NCI-H1105 (cell line): ENCODE results near the gene IPO4.

Experiments used
- DNase-seq: peaks from one replicate; lab custom pipeline; 2025; lab: John Stamatoyannopoulos, UW

The IPO4 gene

DNA sequence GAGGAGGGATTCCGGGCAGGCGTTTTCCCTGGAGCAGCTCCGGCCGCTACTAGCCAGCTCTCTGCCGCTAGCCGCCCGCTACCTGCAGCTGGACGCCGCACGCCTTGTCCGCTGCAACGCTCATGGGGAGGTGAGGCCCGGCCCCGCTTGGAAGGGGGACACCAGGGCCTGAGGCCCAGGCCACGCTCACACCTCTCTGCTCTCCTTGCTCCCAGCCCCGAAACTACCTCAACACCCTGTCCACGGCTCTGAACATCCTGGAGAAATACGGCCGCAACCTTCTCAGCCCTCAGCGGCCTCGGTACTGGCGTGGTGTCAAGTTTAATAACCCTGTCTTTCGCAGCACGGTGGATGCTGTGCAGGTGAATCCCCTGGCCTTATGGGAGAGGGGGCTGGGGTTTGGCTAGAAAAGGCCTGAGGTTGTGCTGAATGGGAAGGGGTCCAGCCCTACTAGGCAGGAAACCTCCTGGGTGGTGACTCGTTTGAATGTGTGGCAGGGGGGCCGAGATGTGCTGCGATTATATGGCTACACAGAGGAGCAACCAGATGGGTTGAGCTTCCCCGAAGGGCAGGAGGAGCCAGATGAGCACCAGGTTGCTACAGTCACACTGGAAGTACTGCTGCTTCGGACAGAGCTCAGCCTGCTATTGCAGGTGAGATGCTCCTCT, 40.7 kb downstream of the IPO4 start:
- DNase-seq, result no peak

DNA sequence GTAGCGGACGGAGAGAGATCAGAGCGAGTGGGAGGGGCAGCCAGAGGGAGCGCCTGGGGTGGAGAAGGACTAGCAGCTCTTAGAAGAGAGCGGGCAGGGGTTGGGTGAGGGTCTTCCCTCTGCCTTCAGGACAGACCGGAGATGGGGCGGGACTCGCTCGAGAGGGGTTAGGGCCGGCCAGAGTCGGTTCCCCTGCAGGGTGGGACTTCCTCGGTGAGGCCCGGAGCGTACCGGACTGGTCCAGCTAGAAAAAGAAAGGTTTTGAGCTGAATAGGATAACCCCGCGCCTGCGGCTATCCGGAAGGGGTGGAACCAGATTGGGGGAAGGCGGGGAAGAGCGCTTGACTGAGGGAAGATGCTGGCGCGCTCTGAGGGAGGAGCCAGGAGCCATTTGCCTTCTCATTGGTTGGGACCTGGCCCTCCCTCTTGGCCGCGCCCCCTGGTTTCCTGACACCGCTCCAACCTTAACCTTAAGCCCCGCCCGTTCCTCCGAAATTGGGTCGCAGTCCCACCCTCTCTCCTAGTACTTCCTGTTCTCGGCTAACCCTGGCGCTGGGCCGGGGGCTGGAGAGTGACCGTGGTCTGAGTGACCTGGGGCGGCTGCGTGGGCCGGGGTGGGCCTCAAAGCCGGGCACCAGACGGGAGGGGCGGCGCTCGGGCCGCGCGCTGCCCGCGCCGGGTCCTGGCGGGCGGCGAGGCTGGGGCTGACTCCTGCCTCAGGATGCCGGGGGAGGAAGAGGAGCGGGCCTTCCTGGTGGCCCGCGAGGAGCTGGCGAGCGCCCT, 41.4 kb downstream of the IPO4 start, which contains the start of gene RNF31:
TSS of gene RNF31 (plus strand) at position 521 of the 783 bp plus-strand sequence. CDS start at position 722, 201 bp downstream.
- DNase-seq, result peak; percentile 99

DNA sequence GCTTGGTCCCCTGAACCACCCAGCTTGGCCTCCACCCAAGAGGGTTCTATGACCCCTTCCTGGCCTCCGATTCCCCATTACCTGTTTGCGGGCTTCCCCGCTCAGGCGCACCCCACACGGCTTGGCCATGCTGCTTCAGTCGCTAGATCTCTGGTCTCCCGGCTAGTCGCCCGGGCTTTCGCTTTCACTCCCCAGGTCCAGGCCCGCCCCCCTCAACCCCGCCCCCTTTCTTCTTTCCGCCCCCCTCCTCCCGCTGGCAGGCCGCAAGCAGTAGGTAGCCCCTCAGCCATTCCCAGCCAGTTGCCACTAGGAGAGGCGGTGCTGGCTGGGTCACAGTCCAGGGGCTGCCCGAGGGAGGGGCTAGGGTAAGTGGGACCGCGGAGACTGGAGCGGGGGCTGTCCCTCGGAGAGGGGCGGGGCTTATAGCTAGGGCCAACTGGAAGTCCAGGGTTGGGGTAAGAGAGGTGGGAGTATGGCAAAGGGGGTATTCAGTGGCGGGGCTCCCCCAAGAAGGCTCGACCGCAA, 42.1 kb downstream of the IPO4 start, which contains the start of gene PSME2:
TSS of gene PSME2 (minus strand) at position 158 of the 525 bp plus-strand sequence. CDS start at position 129, 29 bp downstream.
- DNase-seq, result peak; percentile 98

DNA sequence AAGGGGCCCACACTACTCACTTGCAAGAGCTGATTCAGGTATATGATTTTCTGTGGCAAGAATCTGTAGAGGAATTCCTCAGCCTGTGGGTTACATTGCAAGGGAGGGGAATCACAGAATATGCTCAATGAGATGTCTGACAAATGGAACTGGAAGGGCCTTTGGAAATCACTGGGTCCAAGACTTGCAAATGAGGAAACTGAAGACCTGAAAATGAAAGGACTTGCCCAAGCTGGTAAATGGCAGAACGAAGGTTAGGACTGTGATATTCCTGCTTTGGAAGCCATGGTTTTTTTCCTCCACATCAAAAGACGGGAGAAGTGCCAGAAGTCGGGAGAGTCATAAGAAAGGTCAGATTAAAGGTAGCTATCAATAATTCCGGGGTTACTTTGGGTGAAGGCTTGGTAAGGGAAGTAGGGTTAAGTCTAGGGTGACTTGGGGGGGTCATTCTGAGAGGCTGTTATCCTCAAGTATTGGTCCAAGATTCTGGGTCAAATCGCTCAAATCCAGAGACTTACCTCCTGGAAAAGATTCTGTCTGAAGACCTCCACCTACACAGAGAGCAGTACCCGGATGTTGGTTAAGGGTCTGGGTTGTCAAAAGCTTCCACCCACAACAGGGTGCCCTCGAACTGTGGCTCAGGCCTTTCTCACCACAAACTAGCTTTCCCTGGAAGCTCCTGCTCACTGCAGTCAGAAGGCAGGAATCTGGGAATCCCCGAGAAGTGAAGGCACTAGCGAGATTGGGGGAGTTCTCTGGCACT, 42.7 kb downstream of the IPO4 start:
- peak; percentile 29 for DNase-seq

DNA sequence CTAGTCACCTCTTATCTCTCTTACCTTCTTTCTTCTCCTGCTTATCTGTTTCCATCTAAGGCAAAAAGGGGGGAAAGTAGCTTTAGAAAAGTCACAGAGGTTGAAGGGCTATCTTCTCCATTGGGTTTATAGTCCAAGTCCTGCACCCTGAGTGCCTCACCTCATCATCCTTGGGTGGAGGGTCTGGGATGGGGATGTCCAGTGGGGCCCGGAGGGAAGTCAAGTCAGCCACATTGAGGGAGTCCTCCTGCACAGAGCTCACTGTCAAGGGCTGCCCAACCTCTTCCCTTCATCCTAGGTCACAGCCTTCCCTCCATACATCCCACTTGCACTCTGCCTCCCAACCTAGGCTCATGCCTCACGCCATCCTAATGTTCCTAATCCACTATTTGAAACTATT, 43.4 kb downstream of the IPO4 start:
- no peak for DNase-seq

DNA sequence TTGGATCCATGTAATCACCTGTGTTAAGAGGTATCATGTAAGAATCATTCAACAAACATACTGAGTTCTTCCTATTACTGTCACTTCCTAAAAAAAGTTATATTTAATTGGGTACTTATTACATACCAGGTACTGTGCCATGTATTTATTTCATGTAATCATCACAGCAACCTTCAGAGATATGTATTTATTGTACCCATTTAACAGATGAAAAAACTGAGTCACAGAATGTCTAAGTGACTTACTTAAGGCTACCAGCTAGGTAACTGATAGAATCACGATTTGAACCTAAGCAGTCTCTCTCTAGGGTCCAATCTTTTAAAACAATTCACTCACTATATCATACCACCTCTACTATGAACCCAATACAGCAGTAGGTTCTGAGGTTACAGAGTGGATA, 44.2 kb downstream of the IPO4 start:
- DNase-seq, result no peak

DNA sequence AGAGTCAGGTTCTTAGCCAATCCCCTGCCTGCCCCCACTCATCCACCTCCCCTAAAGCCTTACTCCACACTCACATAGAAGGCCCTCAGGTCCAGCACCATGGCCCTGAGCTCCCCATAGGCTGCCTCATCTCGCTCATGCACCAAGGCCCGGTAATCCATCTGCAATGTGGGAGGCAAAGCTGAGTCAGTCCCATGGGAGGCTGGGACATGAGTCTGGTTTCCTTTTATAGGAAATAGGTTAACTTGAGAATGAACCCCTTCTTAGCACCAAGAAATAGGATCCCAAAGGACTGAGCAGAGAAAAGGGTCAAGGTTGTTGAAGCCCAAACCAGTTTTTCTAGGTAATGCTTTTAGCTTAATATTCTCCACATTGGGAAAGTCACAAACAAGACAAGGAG, 45.1 kb downstream of the IPO4 start:
- DNase-seq, result no peak

DNA sequence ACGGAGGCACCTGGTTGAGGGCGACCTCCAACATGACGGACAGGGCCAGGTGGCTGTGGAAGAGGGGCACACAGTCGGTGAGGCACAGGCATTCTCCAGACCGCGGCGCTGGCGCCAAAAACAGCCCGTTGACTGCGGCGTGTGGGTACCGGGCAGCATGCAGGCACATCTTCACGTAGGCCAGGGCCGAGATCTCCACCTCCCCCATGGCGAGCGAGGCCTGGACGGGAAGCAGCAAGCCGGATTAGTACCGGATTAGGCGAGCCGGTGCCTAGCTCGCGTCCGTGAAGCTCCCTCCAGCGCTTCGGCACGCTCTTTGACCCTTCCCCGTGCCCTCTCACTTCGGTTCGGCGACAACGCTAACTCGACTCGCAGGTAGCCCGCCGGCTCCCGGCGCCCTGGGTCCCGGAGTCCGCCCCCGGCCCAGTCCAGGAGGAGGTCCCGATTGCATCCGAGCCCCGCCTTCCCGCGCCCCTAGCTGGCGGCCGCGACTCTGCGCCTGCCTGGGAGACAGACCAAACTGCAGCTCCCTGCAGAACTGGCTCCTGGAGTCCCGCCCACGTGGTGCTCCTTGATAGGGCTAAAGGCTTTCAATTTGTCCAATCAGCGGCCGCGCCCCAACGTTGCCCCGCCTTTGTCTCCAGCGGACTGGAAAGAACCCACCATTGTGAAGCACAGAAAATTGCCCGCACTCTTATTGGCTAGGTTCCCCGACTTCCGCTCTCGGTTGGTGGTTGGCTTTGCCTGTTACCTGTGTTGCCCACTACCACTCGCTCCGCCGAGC, 47.3 kb downstream of the IPO4 start, which contains the start of gene EMC9:
TSS of gene EMC9 (minus strand) at position 495 of the 784 bp plus-strand sequence. CDS start at position 208, 287 bp downstream.
- DNase-seq, result peak; percentile 100

DNA sequence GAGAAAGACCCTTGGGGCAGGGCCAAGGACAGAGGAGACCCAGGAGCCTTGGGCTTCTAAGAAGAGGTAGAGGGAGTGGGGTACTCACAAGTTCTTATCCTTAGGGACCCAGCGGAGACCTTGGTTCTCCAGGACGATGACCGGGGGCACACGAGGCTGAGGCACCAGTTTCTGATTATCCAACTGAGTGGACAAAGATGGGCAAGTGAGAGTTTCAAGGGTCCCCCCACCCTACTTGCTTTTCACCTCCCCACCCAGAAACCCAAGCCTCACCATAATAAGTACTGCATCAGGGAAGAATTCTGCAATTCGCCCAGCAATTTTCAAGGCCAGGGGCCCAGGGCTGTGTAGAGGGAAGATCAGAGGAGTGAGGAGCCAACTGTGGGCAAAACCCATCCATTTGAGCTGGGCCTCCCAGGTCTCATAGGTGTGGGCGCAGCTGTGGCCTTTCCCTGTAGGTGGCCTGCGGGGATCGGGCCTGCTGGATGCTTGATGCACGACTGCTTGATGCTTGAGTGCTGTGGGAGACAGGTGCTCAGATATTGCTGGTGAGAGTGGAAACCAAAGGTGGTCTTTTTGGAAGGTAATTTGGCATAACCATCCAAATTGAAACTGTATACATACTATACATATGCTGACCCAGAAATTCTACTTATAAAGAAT, 49.2 kb downstream of the IPO4 start:
- no peak for DNase-seq

DNA sequence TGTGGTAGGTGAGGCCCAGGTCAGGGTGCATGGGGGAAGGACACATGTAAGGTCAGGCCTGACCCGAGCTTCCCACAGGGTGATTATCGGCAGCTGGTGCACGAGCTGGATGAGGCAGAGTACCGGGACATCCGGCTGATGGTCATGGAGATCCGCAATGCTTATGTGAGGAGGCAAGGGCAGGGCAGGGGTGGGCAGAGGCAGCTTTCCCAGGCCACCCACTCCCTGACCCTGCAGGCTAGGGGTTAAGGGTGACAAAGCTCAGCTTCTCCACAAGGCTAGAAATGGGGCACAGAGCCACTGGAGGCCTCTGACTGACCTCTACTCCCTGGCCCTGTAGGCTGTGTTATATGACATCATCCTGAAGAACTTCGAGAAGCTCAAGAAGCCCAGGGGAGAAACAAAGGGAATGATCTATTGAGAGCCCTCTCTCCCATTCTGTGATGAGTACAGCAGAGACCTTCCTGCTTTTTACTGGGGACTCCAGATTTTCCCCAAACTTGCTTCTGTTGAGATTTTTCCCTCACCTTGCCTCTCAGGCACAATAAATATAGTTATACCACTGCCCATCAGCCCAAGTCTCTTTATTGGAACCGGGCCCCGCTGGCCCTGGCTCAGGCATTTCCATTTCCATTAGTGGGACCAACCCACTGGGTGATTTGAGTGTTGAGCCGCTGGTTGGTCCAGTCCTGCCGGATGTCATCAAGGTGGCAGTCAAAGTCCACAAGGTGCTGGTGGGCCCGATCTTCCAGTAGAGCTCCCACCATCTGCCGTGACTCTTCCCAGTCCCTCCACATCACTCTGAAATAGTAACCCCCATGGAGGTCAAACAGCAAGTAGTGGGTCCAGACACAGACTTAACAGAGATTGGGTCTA, 50.0 kb downstream of the IPO4 start:
- no peak for DNase-seq

DNA sequence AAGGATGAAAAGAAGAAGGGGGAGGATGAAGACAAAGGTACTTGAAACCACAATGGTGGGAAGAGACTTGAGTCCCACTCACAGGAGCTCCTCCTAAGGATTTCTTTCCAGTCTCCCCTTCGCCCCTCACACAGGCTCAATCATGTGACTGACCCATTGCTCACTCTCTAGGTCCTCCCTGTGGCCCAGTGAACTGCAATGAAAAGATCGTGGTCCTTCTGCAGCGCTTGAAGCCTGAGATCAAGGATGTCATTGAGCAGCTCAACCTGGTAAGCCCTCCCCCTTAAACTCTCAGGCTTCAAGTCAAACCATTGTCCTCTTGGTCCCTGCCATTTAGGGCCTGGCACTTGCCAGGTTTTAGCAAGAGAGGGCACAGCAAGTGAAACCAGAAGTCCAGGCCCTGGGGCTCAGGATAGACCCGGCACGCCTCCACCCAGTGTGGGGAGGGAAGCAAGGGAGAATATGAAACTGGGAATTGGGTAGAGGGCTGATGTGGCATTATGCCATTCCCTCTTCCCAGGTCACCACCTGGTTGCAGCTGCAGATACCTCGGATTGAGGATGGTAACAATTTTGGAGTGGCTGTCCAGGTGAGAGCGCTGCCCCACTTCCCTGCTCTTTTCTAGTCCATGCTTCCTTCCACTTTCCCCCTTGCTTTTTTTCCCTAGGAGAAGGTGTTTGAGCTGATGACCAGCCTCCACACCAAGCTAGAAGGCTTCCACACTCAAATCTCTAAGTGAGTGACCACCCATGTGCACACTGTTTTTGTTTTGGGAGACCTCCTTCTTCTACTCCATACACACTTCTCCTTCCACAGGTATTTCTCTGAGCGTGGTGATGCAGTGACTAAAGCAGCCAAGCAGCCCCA, 50.9 kb downstream of the IPO4 start:
- no peak for DNase-seq

DNA sequence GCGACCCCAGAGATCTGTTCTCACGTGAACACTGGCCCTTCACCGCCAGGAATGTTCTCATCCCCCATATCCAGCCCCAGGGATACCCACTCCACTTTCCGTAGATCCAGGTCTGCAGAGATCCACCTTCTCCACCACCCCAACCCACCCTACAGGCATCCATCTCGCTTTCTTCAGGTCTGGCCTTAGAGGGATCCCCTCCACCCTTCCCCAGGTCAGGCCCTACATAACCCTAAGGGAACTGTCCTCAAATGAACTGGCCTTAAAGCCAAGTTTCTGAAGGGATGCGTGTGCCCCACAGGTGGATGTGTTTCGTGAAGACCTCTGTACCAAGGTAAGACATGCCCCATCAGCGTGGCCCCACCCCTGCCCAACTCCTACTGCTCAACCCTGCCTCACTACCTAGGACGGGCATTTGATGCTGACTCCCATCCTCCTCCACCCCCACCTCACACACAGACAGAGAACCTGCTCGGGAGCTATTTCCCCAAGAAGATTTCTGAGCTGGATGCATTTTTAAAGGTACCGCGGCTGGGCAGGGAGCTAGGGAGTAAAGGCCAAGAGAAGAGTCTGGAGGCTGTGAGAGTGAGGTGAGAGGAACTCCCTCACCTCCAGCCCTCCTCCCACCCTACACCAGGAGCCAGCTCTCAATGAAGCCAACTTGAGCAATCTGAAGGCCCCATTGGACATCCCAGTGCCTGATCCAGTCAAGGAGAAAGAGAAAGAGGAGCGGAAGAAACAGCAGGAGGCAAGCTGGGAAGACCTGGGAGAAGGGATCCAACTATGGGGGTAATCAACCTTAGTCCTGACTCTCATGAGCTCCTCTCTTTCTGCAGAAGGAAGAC, 51.7 kb downstream of the IPO4 start:
- DNase-seq, result no peak

DNA sequence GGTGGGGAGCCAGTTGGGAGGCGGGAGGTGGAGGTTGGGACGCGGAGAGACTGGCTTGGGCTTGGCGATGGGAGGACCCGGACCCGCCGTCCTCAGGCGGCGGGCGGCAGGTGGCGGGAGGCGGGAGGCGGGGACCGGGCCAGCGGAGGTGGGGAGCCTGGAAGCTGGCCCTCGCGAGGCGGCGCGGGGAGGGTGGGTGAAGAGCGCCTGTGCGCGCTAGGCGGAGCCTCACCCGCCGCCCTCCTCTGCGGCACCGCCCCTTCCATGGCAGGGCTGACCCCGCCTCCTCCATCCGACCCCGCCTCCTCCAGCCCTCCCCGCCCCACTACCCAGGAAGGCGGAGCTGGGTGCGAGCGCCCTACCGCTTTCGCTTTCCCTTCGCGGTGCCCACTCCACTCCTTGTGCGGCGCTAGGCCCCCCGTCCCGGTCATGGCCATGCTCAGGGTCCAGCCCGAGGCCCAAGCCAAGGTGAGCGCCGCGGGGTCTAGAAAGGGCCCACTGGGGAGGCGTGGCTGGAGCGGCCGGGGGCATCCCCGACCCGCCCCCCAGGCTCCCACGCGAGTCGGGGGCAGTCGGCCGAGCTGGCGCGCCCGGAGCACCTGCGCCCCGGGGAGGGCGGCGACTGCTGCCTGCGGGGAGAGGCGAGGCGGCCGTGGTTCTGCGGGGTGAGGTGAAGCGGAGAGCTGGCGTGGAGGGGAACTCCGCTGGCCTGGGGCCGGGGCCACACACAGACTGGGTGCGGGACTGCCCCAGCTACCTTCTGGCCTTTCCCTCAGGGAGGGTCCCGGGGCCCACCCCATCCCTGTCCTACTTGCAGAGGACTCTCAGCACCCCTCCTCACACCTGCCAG, 52.6 kb downstream of the IPO4 start, which contains the start of gene PSME1:
TSS of gene PSME1 (plus strand) at position 361 of the 850 bp plus-strand sequence. CDS start at position 430, 69 bp downstream.
- peak; percentile 94 for DNase-seq

DNA sequence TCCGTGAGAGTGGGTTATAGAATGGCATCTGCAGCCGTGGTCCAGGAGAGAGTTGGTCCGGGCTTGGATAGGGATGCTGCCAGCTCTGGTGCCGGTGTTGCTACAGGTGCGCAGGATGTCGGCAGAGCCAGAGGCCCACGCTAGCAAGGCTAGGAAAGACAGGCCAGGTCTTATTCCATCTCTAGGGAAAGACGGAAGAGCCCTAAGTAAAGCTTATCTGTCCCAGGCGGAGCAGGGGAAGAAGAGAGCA, 53.1 kb downstream of the IPO4 start:
- DNase-seq, result no peak

DNA sequence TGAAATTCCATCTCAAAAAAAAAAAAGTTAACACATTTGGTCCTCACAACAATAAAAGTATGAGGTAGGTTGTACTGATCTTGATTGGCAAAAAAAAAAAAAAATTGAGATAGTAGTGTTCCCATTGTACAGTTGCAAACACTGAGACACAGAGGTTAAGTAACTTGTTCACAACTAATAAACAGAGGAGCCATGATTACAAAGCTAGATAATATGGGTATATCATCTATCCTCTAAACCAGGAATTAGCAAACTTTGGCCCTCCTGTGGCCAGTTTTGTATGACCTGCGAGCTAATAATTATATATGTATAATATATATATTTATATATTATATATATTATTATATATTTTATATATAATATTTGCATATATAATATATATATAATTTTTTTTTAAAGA, 54.9 kb downstream of the IPO4 start:
- no peak for DNase-seq

DNA sequence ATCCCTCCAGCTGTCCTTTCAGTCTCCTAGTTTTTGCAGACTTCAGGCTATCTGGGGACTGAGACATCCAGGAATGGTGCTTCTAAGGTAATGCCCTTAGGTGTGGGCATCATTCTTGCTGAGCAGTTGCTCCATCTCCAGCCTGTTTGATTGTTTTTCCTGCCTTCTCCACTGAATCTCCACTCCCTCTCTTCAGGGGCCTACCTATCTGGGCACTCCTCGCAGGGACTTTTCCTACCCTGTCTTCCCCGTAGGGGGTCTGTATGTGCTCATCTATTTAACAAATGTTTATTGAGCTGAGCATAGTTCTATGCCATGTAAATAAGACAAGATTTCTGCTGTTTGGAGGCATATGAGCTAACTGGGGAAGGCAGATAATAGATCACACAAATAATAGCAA, 55.6 kb downstream of the IPO4 start:
- DNase-seq, result no peak

DNA sequence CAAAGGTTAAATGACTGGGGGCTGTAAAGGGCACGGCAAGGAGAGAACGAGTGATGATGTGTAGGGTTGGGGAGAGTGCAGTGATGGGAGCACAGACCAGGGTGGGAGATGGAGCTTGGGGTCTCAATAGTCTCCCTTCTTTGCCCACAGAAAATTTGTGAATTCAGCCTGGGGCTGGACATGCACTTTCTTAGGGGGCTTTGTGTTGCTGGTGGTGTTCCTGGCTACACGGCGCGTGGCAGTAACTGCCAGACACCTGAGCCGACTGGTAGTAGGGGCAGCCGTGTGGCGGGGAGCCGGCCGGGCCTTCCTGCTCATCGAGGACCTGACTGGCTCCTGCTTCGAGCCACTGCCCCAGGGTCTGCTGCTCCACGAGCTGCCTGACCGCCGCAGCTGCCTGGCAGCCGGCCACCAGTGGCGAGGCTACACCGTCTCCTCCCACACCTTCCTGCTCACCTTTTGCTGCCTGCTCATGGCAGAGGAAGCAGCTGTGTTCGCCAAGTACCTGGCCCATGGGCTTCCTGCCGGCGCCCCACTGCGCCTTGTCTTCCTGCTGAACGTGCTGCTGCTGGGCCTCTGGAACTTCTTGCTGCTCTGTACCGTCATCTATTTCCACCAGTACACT, 56.4 kb downstream of the IPO4 start:
- DNase-seq, result peak; percentile 55
